Muscle of back (tissue), 13 donors: ENCODE data around the gene RBM39. TPM values are rescaled to one million over a fixed set of nuclear protein-coding genes. Genes with fewer than 3 reads are reported as not detected.
"Not testable (repeated sequence)": the region's sequence is repeated elsewhere in the genome, so short reads cannot be mapped to it uniquely, and the experiment has no call there.

Source experiments
- DNase-seq, 3 donors: peaks; one replicate each; pipeline versions ENCODE4 v3.0.0 to v3.0.0-alpha.2; 2013
- long read RNA-seq, 9 donors: transcript quantifications; one replicate each; lab custom pipeline, GENCODE V29; 2026
- polyA plus RNA-seq, 10 donors: library from polyadenylated mRNA; unstranded; fragments of 120-200 nt; gene quantifications; one replicate each; pipeline ENCODE4 v1.2.1, GENCODE V29; 2013; ENCODE audit not compliant: insufficient read length in 10 of 10

The RBM39 gene
- polyA plus RNA-seq, result 100 to 1,000 TPM; 205 to 339 (median 281) TPM
- long read RNA-seq, donor 1, transcript RBM39-201 (17 exons, 2,488 nt), result major isoform, 12 of 48 reads
- long read RNA-seq, donor 1, transcript RBM39-203 (17 exons, 2,831 nt), result minor isoform, 5 of 48 reads
- long read RNA-seq, donor 1, partial matches to known transcripts, result 17 of 48 reads
- long read RNA-seq, donor 1, other reads (novel, unspliced or antisense), result 0 of 48 reads
- long read RNA-seq, donor 2, transcript RBM39-201 (17 exons, 2,488 nt), result major isoform, 13 of 72 reads
- long read RNA-seq, donor 2, partial matches to known transcripts, result 35 of 72 reads
- long read RNA-seq, donor 2, other reads (novel, unspliced or antisense), result 0 of 72 reads
- long read RNA-seq, donor 3, result 0 reads
- long read RNA-seq, donor 4, transcript RBM39-203 (17 exons, 2,831 nt), result major isoform, 7 of 30 reads
- long read RNA-seq, donor 4, transcript RBM39-201 (17 exons, 2,488 nt), result minor isoform, 6 of 30 reads
- long read RNA-seq, donor 4, partial matches to known transcripts, result 5 of 30 reads
- long read RNA-seq, donor 4, other reads (novel, unspliced or antisense), result 0 of 30 reads
- long read RNA-seq, donor 5, full-length matches to known transcripts, result 24 of 74 reads
- long read RNA-seq, donor 5, partial matches to known transcripts, result 50 of 74 reads
- long read RNA-seq, donor 5, other reads (novel, unspliced or antisense), result 0 of 74 reads
- long read RNA-seq, donor 6, transcript RBM39-222 (3 exons, 861 nt), result minor isoform, 8 of 101 reads
- long read RNA-seq, donor 6, transcript RBM39-241 (4 exons, 632 nt), result minor isoform, 7 of 101 reads
- long read RNA-seq, donor 6, transcript RBM39-203 (17 exons, 2,831 nt), result minor isoform, 6 of 101 reads
- long read RNA-seq, donor 6, transcript RBM39-201 (17 exons, 2,488 nt), result major isoform, 11 of 101 reads
- long read RNA-seq, donor 6, partial matches to known transcripts, result 54 of 101 reads
- long read RNA-seq, donor 6, other reads (novel, unspliced or antisense), result 0 of 101 reads
- long read RNA-seq, donor 7, full-length matches to known transcripts, result 25 of 42 reads
- long read RNA-seq, donor 7, partial matches to known transcripts, result 17 of 42 reads
- long read RNA-seq, donor 7, other reads (novel, unspliced or antisense), result 0 of 42 reads
- long read RNA-seq, donor 8, transcript RBM39-201 (17 exons, 2,488 nt), result minor isoform, 5 of 46 reads
- long read RNA-seq, donor 8, transcript RBM39-203 (17 exons, 2,831 nt), result major isoform, 6 of 46 reads
- long read RNA-seq, donor 8, partial matches to known transcripts, result 19 of 46 reads
- long read RNA-seq, donor 8, other reads (novel, unspliced or antisense), result 0 of 46 reads
- long read RNA-seq, donor 9, partial matches to known transcripts, result 0 of 2 reads
- long read RNA-seq, donor 9, other reads (novel, unspliced or antisense), result 0 of 2 reads

- DNase-seq, result peak; percentile 100
Observed at GRCh38 chr20:35741892-35742740, at the start of gene RBM39. Gene RBM39 (minus strand): TSS chr20:35742260. CDS start chr20:35740874, 1,386 bp downstream.

- peak in 1 of 3 donors; percentile 40 for DNase-seq
Observed at GRCh38 chr20:35791821-35792220, 49.8 kb upstream of the RBM39 start.

- no peak for DNase-seq
Observed at GRCh38 chr20:35791097-35791496, 49.0 kb upstream of the RBM39 start.

- no peak for DNase-seq
Observed at GRCh38 chr20:35788796-35789195, 46.7 kb upstream of the RBM39 start.

GRCh38 chr20:35785541-35785940 lies 43.5 kb upstream of the RBM39 start:
- not testable (repeated sequence) for DNase-seq

- DNase-seq, result not testable (repeated sequence)
Observed at GRCh38 chr20:35783811-35784210, 41.8 kb upstream of the RBM39 start.

GRCh38 chr20:35776513-35777101 lies 34.5 kb upstream of the RBM39 start:
- peak in 2 of 3 donors; percentile 45 to 56 for DNase-seq

GRCh38 chr20:35774391-35774790 lies 32.3 kb upstream of the RBM39 start:
- peak in 1 of 3 donors; percentile 47 for DNase-seq

GRCh38 chr20:35773154-35773751 lies 31.2 kb upstream of the RBM39 start:
- peak in 1 of 3 donors; percentile 35 for DNase-seq

- DNase-seq, result no peak
Observed at GRCh38 chr20:35772563-35773058, 30.6 kb upstream of the RBM39 start.

GRCh38 chr20:35771689-35772562 lies 29.9 kb upstream of the RBM39 start, which contains the start of gene PHF20:
Gene PHF20 (plus strand): TSS chr20:35772015. CDS start chr20:35801523, 29,508 bp downstream.
- DNase-seq, result peak; percentile 95 to 98 (median 97)

- no peak for DNase-seq
Observed at GRCh38 chr20:35771367-35771688, 29.3 kb upstream of the RBM39 start.

GRCh38 chr20:35768731-35769664 lies 26.9 kb upstream of the RBM39 start:
- DNase-seq, result peak; percentile 91 to 95 (median 93)

- DNase-seq, result peak in 2 of 3 donors; percentile 55 to 83
Observed at GRCh38 chr20:35767683-35768481, 25.8 kb upstream of the RBM39 start.

- no peak for DNase-seq
Observed at GRCh38 chr20:35766843-35767242, 24.8 kb upstream of the RBM39 start.

- DNase-seq, result not testable (repeated sequence)
Observed at GRCh38 chr20:35764936-35765335, 22.9 kb upstream of the RBM39 start.
